Heart left ventricle (tissue), 16 donors: ENCODE measurements around the gene FRA10AC1. TPM values are rescaled to one million over a fixed set of nuclear protein-coding genes. Genes with fewer than 3 reads are reported as not detected.

Source experiments
- ATAC-seq, 4 donors: fragments of 200-7000 bp; cut with Tn5 transposase; one replicate each; pipeline ENCODE4 v1.9.1; 2020 to 2022; ENCODE audit warnings: moderate library complexity in 4 of 4, mild to moderate bottlenecking in 3 of 4, moderate number of reproducible peaks in 1 of 4
- DNase-seq, 5 donors: peaks; one replicate each; pipeline ENCODE4 v3.0.0-alpha.2; 2020
- H3K27ac ChIP-seq, 12 donors: fragments of 200-600 bp; sonication (generic) in 4 of 12; one replicate each; pipeline versions ENCODE4 v1.5.0 to v1.8.0; 2016 to 2022; ENCODE audit warnings: mild to moderate bottlenecking in 2 of 12
- H3K27me3 ChIP-seq, 9 donors: fragments of 200-600 bp; sonication (generic) in 2 of 9; one replicate each; pipeline versions ENCODE4 v1.5.1 to v1.8.0; 2016 to 2022; ENCODE audit warnings: mild to moderate bottlenecking in 3 of 9
- H3K36me3 ChIP-seq, 9 donors: fragments of 200-600 bp; sonication (generic) in 2 of 9; one replicate each; pipeline versions ENCODE4 v1.5.0 to v1.8.0; 2018 to 2022; ENCODE audit warnings: mild to moderate bottlenecking in 2 of 9
- H3K4me1 ChIP-seq, 12 donors: fragments of 200-600 bp; sonication (generic) in 4 of 12; one replicate each; pipeline versions ENCODE4 v1.5.0 to v1.8.0; 2016 to 2022; ENCODE audit warnings: mild to moderate bottlenecking in 3 of 12
- H3K4me3 ChIP-seq, 12 donors: fragments of 200-600 bp; sonication (generic) in 4 of 12; one replicate each; pipeline versions ENCODE4 v1.5.0 to v1.8.0; 2017 to 2022; ENCODE audit warnings: mild to moderate bottlenecking in 9 of 12, moderate library complexity in 4 of 12
- H3K9me3 ChIP-seq, 12 donors: fragments of 200-600 bp; sonication (generic) in 4 of 12; one replicate each; pipeline versions ENCODE4 v1.5.0 to v1.8.0; 2016 to 2022; ENCODE audit warnings: mild to moderate bottlenecking in 1 of 12
- CTCF ChIP-seq, 12 donors: fragments of 200-600 bp; sonication (generic) in 4 of 12; IDR thresholded peaks; one replicate each; pipeline versions ENCODE4 v1.5.0 to v1.8.0; 2018 to 2022; ENCODE audit warnings: antibody characterized with exemption in 12 of 12, mild to moderate bottlenecking in 5 of 12
- POLR2A ChIP-seq, 2 donors: fragments of 450-650 bp; IDR thresholded peaks; one replicate each; pipeline ENCODE4 v1.6.1; 2017; ENCODE audit warnings: antibody characterized with exemption in 2 of 2, mild to moderate bottlenecking in 2 of 2, moderate library complexity in 2 of 2
- whole genome bisulfite sequencing, 4 donors: extraction: QIAGEN DNeasy Blood & Tissue Kit in 2 of 4; methylation state at CpG; one replicate each; pipeline versions ENCODE4 v1.1.5 to v1.1.7; 2013 to 2018; 5-methylcytosine and 5-hydroxymethylcytosine counted together
- intact Hi-C, 10 donors: fragments of 100-400 bp; cut with DNase I; formaldehyde crosslinking; loops; one replicate each; pipeline versions ENCODE4 v1.11.1 to v1.14.2; 2022
- polyA plus RNA-seq, 2 donors: library from polyadenylated mRNA; stranded (reverse); fragments of 200-250 nt; gene quantifications; one replicate each; pipeline ENCODE4 v1.2.3, GENCODE V29; 2013
- total RNA-seq, 9 donors: library from RNA; depleted of rRNA in 2 of 9; stranded (reverse); fragments of >200 nt in 2 of 9; fragmentation: NEBNext Ultra II Directional in 3 of 9; extraction: Animal tissue kit (Norgen Biotek cat#: 25700) in 3 of 9; gene quantifications; one replicate each; pipeline versions ENCODE4 v1.1.0 to v1.2.4, GENCODE V29; 2016 to 2023
- donor health status: ischemic (EF 13 %, LVEDD 7.1; RV severe dilation, severe dysfunction).
- donor health status: healthy with polysubstance abuse.
- donor health status: DM: no; HTN: yes; CAD: no.
- donor health status: DM: no; HTN: no; CAD: no.
- donor health status: ischemic (EF 25% LVEDD 6.9; RV normal size, moderate dysfunction).
- donor health status: ischemic (EF 25% LVEDD 5.7; RV mildly dilated, moderate dysfunction).
- donor health status: healthy.
- donor health status: DM: yes; HTN: yes; CAD: no.
- donor health status: ischemic (EF 35%, LVEDD 5.7; RV mildly dilated, moderate dysfunction).
- donor health status: nonischemic (EF 11% LVEDD 7.7; RV severe dilation, severe dysfunction).
- donor health status: DM: yes; HTN: yes; CAD: no.
- donor health status: PGD.
- donor health status: ischemic (EF 29% LVEDD 5.4; RV normal size, mild dysfunction).
- donor health status: nonischemic (EF 23%, LVEDD 6.1; RV moderate dilation, normal function).

Gene FRA10AC1
- total and polyA plus RNA-seq, 11 donors, result 5.0 to 20.4 (median 12.2) TPM

- no peak for ATAC-seq
- TF ChIP-seq POLR2A (IDR thresholded peaks at IDR 0.05) (no peak), CTCF (IDR thresholded peaks at IDR 0.05) (no peak)
Observed at GRCh38 chr10:93707623-93708022, 5.2 kb upstream of the FRA10AC1 start.

GRCh38 chr10:93704451-93704850 is 2.1 kb upstream of the FRA10AC1 start:
- Histone ChIP-seq H3K36me3 (peaks cover 0 to 7% (median 3%) of the 10 kb centered on the region in 9 donors), H3K27me3 (no peaks in the 10 kb centered on the region), H3K4me1 (peaks cover 0 to 23% (median 9%) of the 10 kb centered on the region in 12 donors), H3K27ac (no peak overlapping the region), H3K9me3 (no peaks in the 10 kb centered on the region), H3K4me3 (no peak overlapping the region)
- 91 to 95% (median 93%) methylated on average over 5 of the region's 5 CpGs for WGBS, 4 donors
- ATAC-seq, result no peak
- no peak for DNase-seq
- TF ChIP-seq POLR2A (IDR thresholded peaks at IDR 0.05), result no peak
- no peak for TF ChIP-seq CTCF (IDR thresholded peaks at IDR 0.05)
- intact Hi-C loops, result loop anchor here in 4 of 10 donors (5.0 to 10.0 kb wide), 3 partner anchors 108 to 113 kb away; no protein-coding TSS in a partner anchor

More at GRCh38 chr10:93707623-93708022, 5.2 kb upstream of the FRA10AC1 start:
- Histone ChIP-seq H3K4me1 (peaks cover 0 to 9% (median 0%) of the 10 kb centered on the region in 12 donors), H3K36me3 (no peaks in the 10 kb centered on the region), H3K9me3 (no peaks in the 10 kb centered on the region), H3K4me3 (no peak overlapping the region), H3K27ac (no peak overlapping the region), H3K27me3 (no peaks in the 10 kb centered on the region)
- DNase-seq, result no peak
- intact Hi-C loops, result loop anchor here in 1 of 10 donors (10.0 kb wide), 1 partner anchor 107 kb away; no protein-coding TSS in a partner anchor

- ATAC-seq, result no peak
Observed at GRCh38 chr10:93703841-93704240, 1.4 kb upstream of the FRA10AC1 start.

GRCh38 chr10:93703066-93703465 is 674 bp upstream of the FRA10AC1 start:
- TF ChIP-seq POLR2A (IDR thresholded peaks at IDR 0.05) (no peak), CTCF (IDR thresholded peaks at IDR 0.05) (no peak)
- intact Hi-C loops, result loop anchor here in 6 of 10 donors (2.0 to 10.0 kb wide), 5 partner anchors 109 to 114 kb away; no protein-coding TSS in a partner anchor

More at GRCh38 chr10:93703841-93704240, 1.4 kb upstream of the FRA10AC1 start:
- Histone ChIP-seq H3K27ac (no peak overlapping the region), H3K4me3 (peak overlapping the region in 7 of 12 donors; percentile 49 to 83 (median 68)), H3K36me3 (peaks cover 0 to 13% (median 8%) of the 10 kb centered on the region in 9 donors), H3K27me3 (no peaks in the 10 kb centered on the region), H3K9me3 (no peaks in the 10 kb centered on the region), H3K4me1 (peaks cover 0 to 23% (median 9%) of the 10 kb centered on the region in 12 donors)
- WGBS, 4 donors, result 80 to 86% (median 81%) methylated on average over 1 of the region's 1 CpG
- TF ChIP-seq CTCF (IDR thresholded peaks at IDR 0.05) (no peak), POLR2A (IDR thresholded peaks at IDR 0.05) (no peak)
- intact Hi-C loops, result loop anchor here in 6 of 10 donors (2.0 to 10.0 kb wide), 5 partner anchors 108 to 113 kb away; no protein-coding TSS in a partner anchor
- no peak for DNase-seq

More at GRCh38 chr10:93703066-93703465, 674 bp upstream of the FRA10AC1 start:
- Histone ChIP-seq H3K9me3 (no peaks in the 10 kb centered on the region), H3K4me1 (peaks cover 0 to 23% (median 9%) of the 10 kb centered on the region in 12 donors), H3K27ac (peak overlapping the region; percentile 65 to 90 (median 86)), H3K4me3 (peak overlapping the region; percentile 49 to 83 (median 69)), H3K27me3 (no peaks in the 10 kb centered on the region), H3K36me3 (peaks cover 0 to 21% (median 15%) of the 10 kb centered on the region in 9 donors)
- DNase-seq, result no peak
- WGBS, 4 donors, result 3 to 8% (median 6%) methylated on average over 12 of the region's 12 CpGs
- ATAC-seq, result peak in 1 of 4 donors; percentile 38
